Keratinocyte (primary cell): Measurements from ENCODE around the gene ITIH3. TPM values are rescaled to one million over a fixed set of nuclear protein-coding genes. Genes with fewer than 3 reads are reported as not detected.
A peak's percentile ranks its signal among the peaks of the same experiment; 100 is the strongest.

ENCODE experiments used
- DNase-seq: peaks from one replicate; pipeline ENCODE4 v3.0.0-alpha.2; 2011; ENCODE audit warnings: low read depth, missing footprints, low spot score
- FAIRE-seq: peaks from 2 replicates; lab custom pipeline; 2011; peaks lifted over from hg19 to GRCh38; lab: Jason Lieb, UNC
- H2AFZ ChIP-seq: 2 replicates; pipeline ENCODE4 v1.6.0; 2012; ENCODE audit warnings: low read length, control low read depth, inconsistent platforms; ENCODE audit not compliant: control insufficient read depth
- H3K27ac ChIP-seq: 2 replicates; pipeline ENCODE4 v1.5.1; 2011; ENCODE audit warnings: low read length; ENCODE audit not compliant: control insufficient read depth, insufficient read depth
- H3K27me3 ChIP-seq: 3 replicates; pipeline ENCODE4 v1.6.0; 2011; ENCODE audit warnings: low read length; ENCODE audit not compliant: control insufficient read depth, insufficient read depth; ENCODE audit errors: extremely low read depth
- H3K36me3 ChIP-seq, 2 experiments: 2 replicates in 1 of 2; 3 replicates in 1 of 2; pipeline ENCODE4 v1.5.1; 2011; ENCODE audit warnings: low read length in 2 of 2, mild to moderate bottlenecking in 1 of 2; ENCODE audit not compliant: control insufficient read depth in 2 of 2, insufficient read depth in 2 of 2; ENCODE audit errors: extremely low read depth in 1 of 2
- H3K4me1 ChIP-seq: 3 replicates; pipeline ENCODE4 v1.5.1; 2011; ENCODE audit warnings: low read length; ENCODE audit not compliant: control insufficient read depth, insufficient read depth; ENCODE audit errors: extremely low read depth
- H3K4me2 ChIP-seq: 3 replicates; pipeline ENCODE4 v1.6.0; 2011; ENCODE audit warnings: low read depth, low read length; ENCODE audit not compliant: control insufficient read depth, insufficient read depth; ENCODE audit errors: extremely low read depth
- H3K4me3 ChIP-seq, 3 experiments: fragments of 200-600 bp in 1 of 3; sonication (generic) in 1 of 3; 2 replicates in 2 of 3; 3 replicates in 1 of 3; pipeline ENCODE4 v1.5.1; 2011 to 2016; ENCODE audit warnings: low read length in 3 of 3, mild to moderate bottlenecking in 3 of 3, control low read depth in 2 of 3, inconsistent platforms in 1 of 3, low read depth in 1 of 3, mixed read lengths in 1 of 3, mixed run types in 1 of 3, moderate library complexity in 1 of 3; ENCODE audit not compliant: control insufficient read depth in 2 of 3, insufficient read depth in 2 of 3; ENCODE audit errors: extremely low read depth in 1 of 3
- H3K79me2 ChIP-seq: 2 replicates; pipeline ENCODE4 v1.6.0; 2012; ENCODE audit warnings: low read length; ENCODE audit not compliant: control insufficient read depth, insufficient read depth
- H3K9ac ChIP-seq: 3 replicates; pipeline ENCODE4 v1.6.0; 2011; ENCODE audit warnings: low read length; ENCODE audit not compliant: control insufficient read depth, insufficient read depth; ENCODE audit errors: extremely low read depth
- H3K9me1 ChIP-seq: 3 replicates; pipeline ENCODE4 v1.6.0; 2011; ENCODE audit warnings: low read length; ENCODE audit not compliant: control insufficient read depth, insufficient read depth; ENCODE audit errors: extremely low read depth
- H3K9me3 ChIP-seq: 2 replicates; pipeline ENCODE4 v1.5.1; 2012; ENCODE audit warnings: low read depth, low read length; ENCODE audit not compliant: control insufficient read depth
- H4K20me1 ChIP-seq: 3 replicates; pipeline ENCODE4 v1.6.0; 2011; ENCODE audit warnings: low read length; ENCODE audit not compliant: control insufficient read depth, insufficient read depth; ENCODE audit errors: extremely low read depth
- EZH2 ChIP-seq: IDR thresholded peaks from one replicate; pipeline ENCODE4 v1.6.1; 2012; ENCODE audit warnings: inconsistent platforms, mild to moderate bottlenecking, low read length, moderate library complexity
- dilution Hi-C: fragments of 300-500 bp; cut with MboI; formaldehyde crosslinking; loops from one replicate; pipeline ENCODE4 v1.7.0; 2020; ENCODE audit warnings: low sequenced_read_pairs; ENCODE audit not compliant: extremely low pct_ligation_motif_present
- polyA plus RNA-seq, 5 experiments: library from polyadenylated mRNA; depleted of rRNA in 3 of 5; stranded (reverse) in 3 of 5; stranded (forward) in 1 of 5; unstranded in 1 of 5; fragments of >200 nt; gene quantifications; 1 replicate in 1 of 5; 2 replicates in 3 of 5; 3 replicates in 1 of 5; pipeline versions ENCODE4 v1.2.1 to v1.2.3, GENCODE V29; 2011 to 2012; ENCODE audit warnings: missing spikeins in 2 of 5, low read depth in 1 of 5, low replicate concordance in 1 of 5
- TF ChIP-seq, protein P1 (sequence below), 3 experiments: IDR thresholded peaks in 1 of 3; conservative IDR thresholded peaks in 1 of 3; optimal IDR thresholded peaks in 1 of 3; 2 replicates in 2 of 3; 3 replicates in 1 of 3; pipeline versions ENCODE3 to v1.5.1; 2011; ENCODE audit warnings: low read length in 3 of 3, mild to moderate bottlenecking in 3 of 3, moderate library complexity in 2 of 3, control low read depth in 1 of 3, inconsistent platforms in 1 of 3; ENCODE audit not compliant: insufficient read depth in 2 of 3; ENCODE audit errors: extremely low read depth in 1 of 3

ITIH3 gene
- polyA plus RNA-seq, 1 donor (not counting 4 experiments of a cell fraction or from before 2014, with no cell fraction given): not detected

- Histone ChIP-seq H3K27ac (no peak overlapping the region), H3K9ac (no peak overlapping the region), H2AFZ (no peak overlapping the region), H3K9me1 (no peaks in the 10 kb centered on the region), H3K36me3 (no peaks in the 10 kb centered on the region), H3K4me3 (no peak overlapping the region), H3K4me1 (no peaks in the 10 kb centered on the region), H3K4me2 (no peak overlapping the region), H3K27me3 (no peaks in the 10 kb centered on the region), H3K9me3 (no peaks in the 10 kb centered on the region), H4K20me1 (no peaks in the 10 kb centered on the region), H3K79me2 (no peaks in the 10 kb centered on the region)
- TF ChIP-seq, protein P1, sequence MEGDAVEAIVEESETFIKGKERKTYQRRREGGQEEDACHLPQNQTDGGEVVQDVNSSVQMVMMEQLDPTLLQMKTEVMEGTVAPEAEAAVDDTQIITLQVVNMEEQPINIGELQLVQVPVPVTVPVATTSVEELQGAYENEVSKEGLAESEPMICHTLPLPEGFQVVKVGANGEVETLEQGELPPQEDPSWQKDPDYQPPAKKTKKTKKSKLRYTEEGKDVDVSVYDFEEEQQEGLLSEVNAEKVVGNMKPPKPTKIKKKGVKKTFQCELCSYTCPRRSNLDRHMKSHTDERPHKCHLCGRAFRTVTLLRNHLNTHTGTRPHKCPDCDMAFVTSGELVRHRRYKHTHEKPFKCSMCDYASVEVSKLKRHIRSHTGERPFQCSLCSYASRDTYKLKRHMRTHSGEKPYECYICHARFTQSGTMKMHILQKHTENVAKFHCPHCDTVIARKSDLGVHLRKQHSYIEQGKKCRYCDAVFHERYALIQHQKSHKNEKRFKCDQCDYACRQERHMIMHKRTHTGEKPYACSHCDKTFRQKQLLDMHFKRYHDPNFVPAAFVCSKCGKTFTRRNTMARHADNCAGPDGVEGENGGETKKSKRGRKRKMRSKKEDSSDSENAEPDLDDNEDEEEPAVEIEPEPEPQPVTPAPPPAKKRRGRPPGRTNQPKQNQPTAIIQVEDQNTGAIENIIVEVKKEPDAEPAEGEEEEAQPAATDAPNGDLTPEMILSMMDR (optimal IDR thresholded peaks at IDR 0.05 in 1 of 3, IDR thresholded peaks at IDR 0.05 in 1 of 3, conservative IDR thresholded peaks at IDR 0.05 in 1 of 3; ENCODE audit: extremely low read depth in 1 of 3, insufficient read depth in 2 of 3, low read length in 3 of 3): peak; percentile 69 to 83 (median 83)
- TF ChIP-seq EZH2: no peak
- dilution Hi-C loops: no loop called here
- FAIRE-seq (no peak), DNase-seq (no peak)
These were observed 26.1 kb downstream of the ITIH3 start for GRCh38 chr3:52820736-52821135.

DNA sequence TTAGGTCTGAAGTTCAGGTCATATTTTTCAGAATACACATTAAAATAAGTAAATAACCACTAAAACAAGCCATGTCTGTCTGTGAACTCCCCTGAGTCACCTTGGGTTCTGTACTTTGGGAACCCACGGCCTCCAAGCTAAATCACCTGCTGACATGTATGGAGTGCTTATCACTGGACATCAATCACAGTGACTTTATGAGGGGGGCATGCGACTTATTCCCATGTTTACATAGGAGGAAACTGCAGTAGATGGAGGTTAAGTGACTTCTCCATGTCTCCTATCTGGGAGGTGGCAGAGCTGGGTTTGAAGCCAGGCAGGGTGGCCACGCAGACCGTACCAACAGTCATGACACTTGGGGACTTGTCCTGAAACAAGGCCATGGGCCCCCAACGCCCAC is 27.8 kb downstream of the ITIH3 start:
- dilution Hi-C loops: no loop called here
- TF ChIP-seq, protein P1 (optimal IDR thresholded peaks at IDR 0.05 in 1 of 3, IDR thresholded peaks at IDR 0.05 in 1 of 3, conservative IDR thresholded peaks at IDR 0.05 in 1 of 3; ENCODE audit: extremely low read depth in 1 of 3, insufficient read depth in 2 of 3, low read length in 3 of 3): no peak
- TF ChIP-seq EZH2: no peak
- no peak for FAIRE-seq

More for the DNA sequence above, 27.8 kb downstream of the ITIH3 start:
- Histone ChIP-seq H3K4me2 (no peak overlapping the region), H3K27me3 (no peaks in the 10 kb centered on the region), H3K4me1 (no peaks in the 10 kb centered on the region), H3K79me2 (no peaks in the 10 kb centered on the region), H2AFZ (no peak overlapping the region), H3K9me3 (no peaks in the 10 kb centered on the region), H3K36me3 (no peaks in the 10 kb centered on the region), H3K4me3 (no peak overlapping the region), H3K27ac (no peak overlapping the region), H3K9me1 (no peaks in the 10 kb centered on the region), H3K9ac (no peak overlapping the region), H4K20me1 (no peaks in the 10 kb centered on the region)
- DNase-seq: no peak
